ENCODE measurements around the gene AP1S2. TPM values are rescaled to one million over a fixed set of nuclear protein-coding genes. Genes with fewer than 3 reads are reported as not detected.

Gene AP1S2
- total and polyA plus RNA-seq, 10 of the 15 experiments (the other 5 are each of a cell fraction or from before 2014, with no cell fraction given) = 25.6 to 105 (median 50.7) TPM

DNA sequence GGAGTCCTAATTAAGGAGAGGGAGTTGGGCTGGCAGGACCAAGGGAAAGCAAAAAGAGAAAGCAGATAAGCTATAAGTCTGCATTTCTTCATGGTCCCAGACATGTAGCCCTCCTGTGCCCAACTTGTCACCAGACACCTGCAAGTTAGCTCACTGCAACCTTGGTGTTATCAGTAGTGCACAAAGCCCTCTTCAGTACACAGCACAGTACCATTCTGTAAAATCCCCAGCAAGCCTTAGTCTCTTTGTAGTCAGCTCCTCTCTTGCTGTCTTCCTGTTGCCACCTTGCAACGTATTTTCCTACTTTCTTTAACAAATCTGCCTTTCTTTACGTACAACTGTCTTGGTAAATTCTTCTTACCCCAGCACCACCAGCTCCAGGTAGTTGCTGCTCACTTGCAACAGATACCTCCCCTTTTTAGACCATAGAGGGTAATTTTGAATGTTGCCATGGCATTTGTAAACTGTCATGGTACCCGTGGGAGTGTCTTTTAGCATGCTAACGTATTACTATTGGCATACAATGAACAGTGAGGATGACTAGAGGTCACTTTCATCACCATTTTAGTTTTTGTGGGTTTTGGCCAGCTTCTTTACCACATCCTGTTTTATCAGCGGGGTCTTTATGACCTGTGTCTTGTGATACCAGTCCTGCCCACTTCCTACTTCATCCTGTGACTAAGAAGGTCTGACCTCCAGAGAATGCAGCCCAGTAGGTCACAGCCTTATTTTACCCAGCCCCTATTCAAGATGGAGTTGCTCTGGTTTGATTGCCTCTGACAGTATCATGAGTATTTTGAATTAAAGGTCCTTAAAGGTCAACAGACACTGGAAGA, 28.3 kb upstream of the AP1S2 start (continued):
- TF ChIP-seq ZSCAN29 (IDR thresholded peaks at IDR 0.05) (peak; percentile 98), ZNF274 (IDR thresholded peaks at IDR 0.05; ENCODE audit: insufficient read depth, insufficient read length) (no peak), ZNF207 (IDR thresholded peaks at IDR 0.05; ENCODE audit: borderline replicate concordance) (no peak), SMAD5 (IDR thresholded peaks at IDR 0.05; ENCODE audit: low read depth) (no peak), SIX5 (IDR thresholded peaks at IDR 0.05; ENCODE audit: low read depth, low read length, severe bottlenecking) (no peak), BCL11A (IDR thresholded peaks at IDR 0.05; ENCODE audit: low read depth, low read length) (no peak)
- TF ChIP-seq, protein P1, sequence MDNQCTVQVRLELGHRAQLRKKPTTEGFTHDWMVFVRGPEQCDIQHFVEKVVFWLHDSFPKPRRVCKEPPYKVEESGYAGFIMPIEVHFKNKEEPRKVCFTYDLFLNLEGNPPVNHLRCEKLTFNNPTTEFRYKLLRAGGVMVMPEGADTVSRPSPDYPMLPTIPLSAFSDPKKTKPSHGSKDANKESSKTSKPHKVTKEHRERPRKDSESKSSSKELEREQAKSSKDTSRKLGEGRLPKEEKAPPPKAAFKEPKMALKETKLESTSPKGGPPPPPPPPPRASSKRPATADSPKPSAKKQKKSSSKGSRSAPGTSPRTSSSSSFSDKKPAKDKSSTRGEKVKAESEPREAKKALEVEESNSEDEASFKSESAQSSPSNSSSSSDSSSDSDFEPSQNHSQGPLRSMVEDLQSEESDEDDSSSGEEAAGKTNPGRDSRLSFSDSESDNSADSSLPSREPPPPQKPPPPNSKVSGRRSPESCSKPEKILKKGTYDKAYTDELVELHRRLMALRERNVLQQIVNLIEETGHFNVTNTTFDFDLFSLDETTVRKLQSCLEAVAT (IDR thresholded peaks at IDR 0.05) = peak; percentile 60; the same call in 1 of the 2 replicates
- TF ChIP-seq, protein P2, sequence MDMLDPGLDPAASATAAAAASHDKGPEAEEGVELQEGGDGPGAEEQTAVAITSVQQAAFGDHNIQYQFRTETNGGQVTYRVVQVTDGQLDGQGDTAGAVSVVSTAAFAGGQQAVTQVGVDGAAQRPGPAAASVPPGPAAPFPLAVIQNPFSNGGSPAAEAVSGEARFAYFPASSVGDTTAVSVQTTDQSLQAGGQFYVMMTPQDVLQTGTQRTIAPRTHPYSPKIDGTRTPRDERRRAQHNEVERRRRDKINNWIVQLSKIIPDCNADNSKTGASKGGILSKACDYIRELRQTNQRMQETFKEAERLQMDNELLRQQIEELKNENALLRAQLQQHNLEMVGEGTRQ (IDR thresholded peaks at IDR 0.05; ENCODE audit: borderline replicate concordance, low read depth, low read length) = no peak
- TF ChIP-seq, protein P3, sequence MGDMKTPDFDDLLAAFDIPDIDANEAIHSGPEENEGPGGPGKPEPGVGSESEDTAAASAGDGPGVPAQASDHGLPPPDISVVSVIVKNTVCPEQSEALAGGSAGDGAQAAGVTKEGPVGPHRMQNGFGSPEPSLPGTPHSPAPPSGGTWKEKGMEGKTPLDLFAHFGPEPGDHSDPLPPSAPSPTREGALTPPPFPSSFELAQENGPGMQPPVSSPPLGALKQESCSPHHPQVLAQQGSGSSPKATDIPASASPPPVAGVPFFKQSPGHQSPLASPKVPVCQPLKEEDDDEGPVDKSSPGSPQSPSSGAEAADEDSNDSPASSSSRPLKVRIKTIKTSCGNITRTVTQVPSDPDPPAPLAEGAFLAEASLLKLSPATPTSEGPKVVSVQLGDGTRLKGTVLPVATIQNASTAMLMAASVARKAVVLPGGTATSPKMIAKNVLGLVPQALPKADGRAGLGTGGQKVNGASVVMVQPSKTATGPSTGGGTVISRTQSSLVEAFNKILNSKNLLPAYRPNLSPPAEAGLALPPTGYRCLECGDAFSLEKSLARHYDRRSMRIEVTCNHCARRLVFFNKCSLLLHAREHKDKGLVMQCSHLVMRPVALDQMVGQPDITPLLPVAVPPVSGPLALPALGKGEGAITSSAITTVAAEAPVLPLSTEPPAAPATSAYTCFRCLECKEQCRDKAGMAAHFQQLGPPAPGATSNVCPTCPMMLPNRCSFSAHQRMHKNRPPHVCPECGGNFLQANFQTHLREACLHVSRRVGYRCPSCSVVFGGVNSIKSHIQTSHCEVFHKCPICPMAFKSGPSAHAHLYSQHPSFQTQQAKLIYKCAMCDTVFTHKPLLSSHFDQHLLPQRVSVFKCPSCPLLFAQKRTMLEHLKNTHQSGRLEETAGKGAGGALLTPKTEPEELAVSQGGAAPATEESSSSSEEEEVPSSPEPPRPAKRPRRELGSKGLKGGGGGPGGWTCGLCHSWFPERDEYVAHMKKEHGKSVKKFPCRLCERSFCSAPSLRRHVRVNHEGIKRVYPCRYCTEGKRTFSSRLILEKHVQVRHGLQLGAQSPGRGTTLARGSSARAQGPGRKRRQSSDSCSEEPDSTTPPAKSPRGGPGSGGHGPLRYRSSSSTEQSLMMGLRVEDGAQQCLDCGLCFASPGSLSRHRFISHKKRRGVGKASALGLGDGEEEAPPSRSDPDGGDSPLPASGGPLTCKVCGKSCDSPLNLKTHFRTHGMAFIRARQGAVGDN (IDR thresholded peaks at IDR 0.05) = peak; percentile 99
- TF ChIP-seq, protein P4, sequence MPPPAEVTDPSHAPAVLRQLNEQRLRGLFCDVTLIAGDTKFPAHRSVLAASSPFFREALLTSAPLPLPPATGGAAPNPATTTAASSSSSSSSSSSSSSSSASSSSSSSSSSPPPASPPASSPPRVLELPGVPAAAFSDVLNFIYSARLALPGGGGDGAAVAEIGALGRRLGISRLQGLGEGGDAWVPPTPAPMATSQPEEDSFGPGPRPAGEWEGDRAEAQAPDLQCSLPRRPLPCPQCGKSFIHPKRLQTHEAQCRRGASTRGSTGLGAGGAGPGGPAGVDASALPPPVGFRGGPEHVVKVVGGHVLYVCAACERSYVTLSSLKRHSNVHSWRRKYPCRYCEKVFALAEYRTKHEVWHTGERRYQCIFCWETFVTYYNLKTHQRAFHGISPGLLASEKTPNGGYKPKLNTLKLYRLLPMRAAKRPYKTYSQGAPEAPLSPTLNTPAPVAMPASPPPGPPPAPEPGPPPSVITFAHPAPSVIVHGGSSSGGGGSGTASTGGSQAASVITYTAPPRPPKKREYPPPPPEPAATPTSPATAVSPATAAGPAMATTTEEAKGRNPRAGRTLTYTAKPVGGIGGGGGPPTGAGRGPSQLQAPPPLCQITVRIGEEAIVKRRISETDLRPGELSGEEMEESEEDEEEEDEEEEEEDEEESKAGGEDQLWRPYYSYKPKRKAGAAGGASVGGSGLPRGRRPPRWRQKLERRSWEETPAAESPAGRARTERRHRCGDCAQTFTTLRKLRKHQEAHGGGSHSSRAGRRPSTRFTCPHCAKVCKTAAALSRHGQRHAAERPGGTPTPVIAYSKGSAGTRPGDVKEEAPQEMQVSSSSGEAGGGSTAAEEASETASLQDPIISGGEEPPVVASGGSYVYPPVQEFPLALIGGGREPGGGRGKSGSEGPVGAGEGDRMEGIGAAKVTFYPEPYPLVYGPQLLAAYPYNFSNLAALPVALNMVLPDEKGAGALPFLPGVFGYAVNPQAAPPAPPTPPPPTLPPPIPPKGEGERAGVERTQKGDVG (CRISPR knock-in tag; IDR thresholded peaks at IDR 0.05) = peak; percentile 89
- TF ChIP-seq, protein P5, sequence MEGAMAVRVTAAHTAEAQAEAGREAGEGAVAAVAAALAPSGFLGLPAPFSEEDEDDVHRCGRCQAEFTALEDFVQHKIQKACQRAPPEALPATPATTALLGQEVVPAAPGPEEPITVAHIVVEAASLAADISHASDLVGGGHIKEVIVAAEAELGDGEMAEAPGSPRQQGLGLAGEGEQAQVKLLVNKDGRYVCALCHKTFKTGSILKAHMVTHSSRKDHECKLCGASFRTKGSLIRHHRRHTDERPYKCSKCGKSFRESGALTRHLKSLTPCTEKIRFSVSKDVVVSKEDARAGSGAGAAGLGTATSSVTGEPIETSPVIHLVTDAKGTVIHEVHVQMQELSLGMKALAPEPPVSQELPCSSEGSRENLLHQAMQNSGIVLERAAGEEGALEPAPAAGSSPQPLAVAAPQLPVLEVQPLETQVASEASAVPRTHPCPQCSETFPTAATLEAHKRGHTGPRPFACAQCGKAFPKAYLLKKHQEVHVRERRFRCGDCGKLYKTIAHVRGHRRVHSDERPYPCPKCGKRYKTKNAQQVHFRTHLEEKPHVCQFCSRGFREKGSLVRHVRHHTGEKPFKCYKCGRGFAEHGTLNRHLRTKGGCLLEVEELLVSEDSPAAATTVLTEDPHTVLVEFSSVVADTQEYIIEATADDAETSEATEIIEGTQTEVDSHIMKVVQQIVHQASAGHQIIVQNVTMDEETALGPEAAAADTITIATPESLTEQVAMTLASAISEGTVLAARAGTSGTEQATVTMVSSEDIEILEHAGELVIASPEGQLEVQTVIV (IDR thresholded peaks at IDR 0.05; ENCODE audit: borderline replicate concordance, partially characterized antibody) = no peak

Measured in GM12878 (cell line).